HG02852 (cell line): ENCODE data around the gene DSE.
A peak's percentile ranks its signal among the peaks of the same experiment; 100 is the strongest.
"Not testable (repeated sequence)": the region's sequence is repeated elsewhere in the genome, so short reads cannot be mapped to it uniquely, and the experiment has no call there.

Experiments used
- ATAC-seq: cut with Tn5 transposase; IDR thresholded peaks from one replicate; pipeline ENCODE4 v1.9.1; 2021; ENCODE audit warnings: mild to moderate bottlenecking, moderate library complexity; ENCODE audit not compliant: unreplicated experiment

Gene DSE

DNA sequence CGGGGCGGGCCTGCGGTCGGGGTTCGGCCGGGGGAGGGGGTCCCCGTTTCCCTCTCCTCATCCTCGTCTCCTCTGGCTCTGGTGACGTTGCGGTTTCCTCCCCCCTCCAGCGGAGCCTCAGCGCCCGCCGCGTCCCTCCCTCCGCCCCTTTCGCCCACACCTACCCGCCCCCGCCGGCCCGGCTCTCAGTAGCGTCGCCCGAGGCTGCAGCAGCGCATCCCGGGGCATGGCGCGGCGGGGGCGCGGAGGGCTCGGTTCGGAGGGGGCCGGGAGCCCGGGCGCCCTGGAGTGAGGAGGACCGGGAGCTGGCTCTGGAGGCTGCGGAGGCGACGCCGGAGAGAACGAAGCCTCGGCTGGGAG is at the start of gene DSE:
DSE (plus strand) TSS at position 188 of the 360 bp plus-strand sequence. CDS start 28,304 bp downstream, outside the sequence.
- peak; percentile 71 for ATAC-seq

DNA sequence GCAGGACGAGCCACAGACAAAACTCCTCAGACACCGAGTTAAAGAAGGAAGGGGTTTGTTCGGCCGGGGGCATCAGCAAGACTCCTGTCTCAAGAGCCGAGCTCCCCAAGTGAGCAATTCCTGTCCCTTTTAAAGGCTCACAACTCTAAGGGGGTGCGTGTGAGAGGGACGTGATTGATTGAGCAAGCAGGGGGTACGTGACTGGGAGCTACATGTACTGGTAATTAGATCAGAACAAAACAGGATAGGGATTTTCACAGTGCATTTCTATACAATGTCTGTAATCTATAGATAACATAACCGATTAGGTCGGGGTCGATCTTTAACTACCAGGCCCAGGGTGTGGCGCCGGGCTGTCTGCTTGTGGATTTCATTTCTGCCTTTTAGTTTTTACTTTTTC is 48.8 kb upstream of the DSE start:
- not testable (repeated sequence) for ATAC-seq

GRCh38 chr6:116323863-116324262 is 46.9 kb upstream of the DSE start:
- no peak for ATAC-seq

DNA sequence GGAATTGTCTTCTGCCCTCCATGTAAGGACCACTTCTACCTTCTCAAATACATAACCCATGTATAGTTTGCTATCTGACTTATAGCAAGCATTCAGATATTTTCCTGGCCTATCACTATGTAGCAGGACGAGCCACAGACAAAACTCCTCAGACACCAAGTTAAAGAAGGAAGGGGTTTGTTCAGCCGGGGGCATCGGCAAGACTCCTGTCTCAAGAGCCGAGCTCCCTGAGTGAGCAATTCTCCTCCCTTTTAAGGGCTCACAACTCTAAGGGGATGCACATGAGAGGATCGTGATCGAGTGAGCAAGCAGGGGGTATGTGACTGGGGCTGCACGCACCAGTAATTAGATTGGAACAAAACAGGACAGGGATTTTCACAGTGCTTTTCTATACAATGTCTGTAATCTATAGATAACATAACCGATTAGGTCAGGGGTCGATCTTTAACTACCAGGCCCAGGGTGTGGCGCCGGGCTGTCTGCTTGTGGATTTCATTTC is 45.1 kb upstream of the DSE start:
- ATAC-seq: not testable (repeated sequence)

GRCh38 chr6:116326181-116326671 is 44.5 kb upstream of the DSE start:
- ATAC-seq: no peak

DNA sequence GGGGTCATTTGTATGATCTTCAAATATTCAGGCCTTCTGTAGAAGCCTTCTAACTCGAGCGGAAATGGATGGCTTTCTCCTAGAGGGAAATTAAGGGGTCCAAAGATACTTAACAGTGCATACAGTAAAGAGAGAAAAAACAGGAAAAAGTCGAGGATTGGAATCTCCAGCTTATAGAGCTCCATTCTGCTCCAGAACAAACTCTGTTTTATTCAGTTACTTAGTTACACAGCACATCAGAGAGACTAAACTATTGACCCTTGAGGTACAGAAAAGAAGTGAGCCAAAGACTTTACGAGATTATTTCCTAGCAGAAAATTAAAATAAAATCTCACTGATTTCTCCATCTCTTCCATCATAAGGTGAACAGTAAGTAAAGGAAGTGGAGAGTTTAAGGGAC is 43.8 kb upstream of the DSE start:
- ATAC-seq: no peak

GRCh38 chr6:116327803-116328527 is 42.8 kb upstream of the DSE start:
- no peak for ATAC-seq

DNA sequence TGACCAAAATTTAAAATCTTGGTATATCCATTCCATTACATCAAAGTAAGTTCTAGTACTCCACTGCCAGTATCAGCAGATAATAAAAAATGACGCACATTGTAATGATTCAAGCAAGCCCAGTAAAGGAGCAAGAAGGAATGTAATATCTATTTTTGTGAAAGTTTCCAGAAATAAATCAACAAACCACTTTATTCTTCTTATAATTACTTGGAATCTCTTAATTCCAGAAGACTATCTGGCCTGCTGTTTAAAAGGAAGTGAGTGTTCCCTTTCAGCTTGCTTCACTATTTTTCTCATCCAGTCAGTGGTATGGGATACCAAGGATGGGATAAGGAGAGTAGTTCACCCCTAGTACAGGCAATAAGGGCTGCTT is 42.2 kb upstream of the DSE start:
- ATAC-seq: no peak

GRCh38 chr6:116329156-116329555 is 41.6 kb upstream of the DSE start:
- no peak for ATAC-seq

GRCh38 chr6:116330511-116330910 is 40.2 kb upstream of the DSE start:
- ATAC-seq: no peak

- no peak for ATAC-seq
Measured at GRCh38 chr6:116332096-116332495, 38.7 kb upstream of the DSE start.

GRCh38 chr6:116334638-116335409 is 35.9 kb upstream of the DSE start:
- ATAC-seq: not testable (repeated sequence)

DNA sequence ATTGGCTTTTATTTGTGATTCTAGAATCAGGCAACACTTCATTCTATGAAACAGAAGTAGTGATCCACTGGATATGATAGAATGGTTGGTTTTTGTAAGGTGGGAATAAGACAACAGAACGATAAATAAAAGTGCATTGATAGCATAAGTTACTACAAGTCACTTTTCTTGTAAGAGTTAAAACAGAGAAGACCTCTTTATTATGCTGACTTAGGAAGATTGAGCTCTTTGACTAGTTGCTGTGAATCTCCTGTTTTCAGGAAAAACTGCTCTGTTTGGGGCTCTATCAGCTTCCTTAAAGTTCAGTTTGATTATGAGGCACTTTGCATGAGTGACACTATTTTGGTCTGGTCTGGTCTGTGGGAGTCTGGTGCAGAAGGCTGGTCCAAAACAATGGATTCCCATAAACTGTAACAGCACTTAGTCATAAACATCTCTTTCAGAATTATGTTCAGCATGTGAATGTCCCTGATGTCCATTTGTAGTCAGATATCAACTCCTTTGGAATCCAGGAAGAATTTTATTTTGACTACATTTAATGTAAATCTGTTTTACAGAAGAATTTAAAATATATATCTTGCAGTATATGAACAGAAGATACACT is 35.0 kb upstream of the DSE start:
- no peak for ATAC-seq

DNA sequence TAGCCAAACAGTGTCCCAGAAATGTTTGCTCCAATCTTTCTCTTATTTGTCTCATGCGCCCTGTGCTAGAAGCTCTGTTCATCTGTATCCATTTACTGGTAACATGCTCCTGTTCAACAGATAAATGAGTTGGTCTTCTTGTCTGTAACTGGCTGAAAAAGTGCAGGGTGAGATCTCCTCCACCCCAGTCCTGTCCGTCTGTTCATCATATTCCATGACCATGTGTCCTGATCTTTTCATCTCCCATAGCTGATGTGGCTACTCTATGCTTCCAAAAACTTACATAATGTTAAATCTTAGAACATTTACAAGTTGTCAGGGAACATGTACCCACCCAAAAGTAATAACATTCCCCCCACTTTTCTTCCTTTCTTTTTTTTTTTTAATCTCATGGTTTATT is 31.8 kb upstream of the DSE start:
- no peak for ATAC-seq

DNA sequence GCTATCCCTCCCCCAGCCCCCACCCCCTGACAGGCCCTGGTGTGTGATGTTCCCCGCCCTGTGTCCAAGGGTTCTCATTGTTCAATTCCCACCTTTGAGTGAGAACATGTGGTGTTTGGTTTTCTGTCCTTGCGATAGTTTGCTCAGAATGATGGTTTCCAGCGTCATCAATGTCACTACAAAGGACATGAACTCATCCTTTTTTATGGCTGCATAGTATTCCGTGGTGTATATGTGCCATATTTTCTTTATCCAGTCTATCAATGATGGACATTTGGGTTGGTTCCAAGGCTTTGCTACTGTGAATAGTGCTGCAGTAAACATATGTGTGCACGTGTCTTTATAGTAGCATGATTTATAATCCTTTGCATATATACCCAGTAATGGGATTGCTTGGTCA is 30.1 kb upstream of the DSE start:
- not testable (repeated sequence) for ATAC-seq

- ATAC-seq: no peak
Measured at GRCh38 chr6:116349216-116349615, 21.5 kb upstream of the DSE start.

GRCh38 chr6:116351101-116351500 is 19.6 kb upstream of the DSE start:
- ATAC-seq: no peak

DNA sequence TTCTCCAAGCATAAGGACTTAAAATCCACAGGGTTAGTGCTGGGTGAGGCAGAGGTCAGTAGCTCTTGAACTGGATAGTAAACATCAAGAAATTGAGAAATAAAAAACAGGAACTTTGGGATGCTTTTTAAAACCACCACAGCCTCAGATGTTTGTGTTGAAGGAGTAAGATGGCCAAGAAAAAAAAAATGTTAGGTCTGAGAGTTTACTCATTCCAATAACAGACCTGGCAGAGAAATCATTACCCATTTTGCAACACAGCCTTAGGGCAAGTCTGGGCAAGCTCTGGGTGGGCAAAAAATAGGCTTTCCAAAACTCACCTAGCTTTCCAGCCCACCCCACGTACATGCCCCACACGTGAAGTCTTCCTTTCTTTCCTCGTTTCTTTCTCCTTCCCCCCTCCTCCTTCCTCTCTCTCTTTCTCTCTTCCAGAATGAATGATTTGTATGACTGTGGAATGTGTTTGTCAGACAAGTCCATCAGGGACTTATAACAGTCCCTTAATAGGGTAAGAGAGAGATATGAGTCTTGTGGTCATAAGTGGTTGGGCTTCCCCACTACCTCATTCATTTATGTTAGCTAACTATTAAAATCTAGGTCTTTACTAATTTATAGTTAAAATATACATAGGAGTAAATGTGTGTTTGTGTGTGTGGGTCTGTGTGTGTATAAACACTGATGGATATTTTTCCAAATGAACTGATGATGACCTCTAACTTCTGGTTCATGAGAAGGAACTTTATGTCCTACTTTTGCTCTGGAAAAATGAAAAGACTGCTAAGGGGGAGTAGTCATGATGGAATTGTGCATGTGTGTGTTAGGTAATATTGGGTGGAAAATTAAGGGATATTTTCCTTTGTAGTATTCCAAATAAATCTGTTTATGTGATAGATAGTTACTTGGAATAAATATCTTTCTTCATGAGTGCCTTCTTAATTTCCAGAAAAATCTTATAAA is 18.0 kb upstream of the DSE start:
- ATAC-seq: peak; percentile 50

DNA sequence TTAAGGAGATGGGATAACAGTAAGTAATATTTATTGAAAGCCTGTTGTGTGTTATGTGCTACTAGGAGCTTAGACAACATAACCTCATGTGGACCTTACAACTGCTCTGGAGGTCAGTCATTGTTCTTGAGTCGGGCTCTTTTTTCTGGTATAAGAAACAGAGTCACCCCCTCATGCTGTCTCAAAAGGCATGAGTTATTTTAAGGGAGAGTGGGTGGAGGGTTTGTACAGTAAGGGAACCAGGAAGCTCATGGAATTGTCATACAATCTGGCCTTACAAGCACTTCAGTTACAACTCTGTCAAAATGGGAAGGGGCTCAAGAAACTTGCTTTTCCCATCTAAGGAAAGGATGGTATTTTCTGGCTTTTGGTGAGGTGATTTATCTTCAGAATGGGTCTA is 16.5 kb upstream of the DSE start:
- ATAC-seq: no peak

DNA sequence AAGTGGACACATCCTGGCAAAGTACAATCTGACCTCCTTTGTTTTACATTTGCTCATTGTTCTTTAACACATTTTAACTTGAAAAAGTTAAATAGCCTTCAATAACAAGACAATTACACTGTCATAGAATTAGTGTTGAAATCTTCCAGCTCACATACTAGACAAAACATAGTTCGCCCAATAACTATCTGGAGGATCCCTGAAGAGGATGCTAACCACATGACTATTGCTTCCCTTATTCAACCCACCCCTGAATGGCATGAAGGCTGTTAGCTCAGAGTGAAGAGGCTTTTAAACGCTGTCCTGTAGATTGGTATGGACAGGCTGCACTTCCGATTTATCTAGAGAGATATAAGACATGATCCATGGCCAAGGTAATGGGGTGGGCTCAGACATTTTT is 15.0 kb upstream of the DSE start:
- ATAC-seq: no peak

- ATAC-seq: no peak
Measured at GRCh38 chr6:116359131-116359530, 11.6 kb upstream of the DSE start.
